OCI-LY7 (cell line): ENCODE results near the gene AP1M2. TPM values are rescaled to one million over a fixed set of nuclear protein-coding genes. Genes with fewer than 3 reads are reported as not detected.

Experiments
- BruUV-seq: library from RNA; stranded (reverse); fragments of 400-500 nt; replicated peaks from 2 replicates; lab custom pipeline; 2021; lab: Mats Ljungman, UMichigan
- CTCF ChIA-PET: fragments of 300-600 bp; sonication (Branson Sonifier 250); formaldehyde crosslinking; loops from one replicate; lab custom pipeline; 2022; ENCODE audit warnings: antibody characterized with exemption; ENCODE audit not compliant: unreplicated experiment; lab: Charles Lee
- POLR2A ChIA-PET: fragments of 300-600 bp; sonication (Branson Sonifier 250); formaldehyde crosslinking; loops from one replicate; lab custom pipeline; 2022; ENCODE audit warnings: antibody characterized with exemption; lab: Charles Lee
- DNase-seq: peaks from one replicate; pipeline ENCODE4 v3.0.0-alpha.2; 2015; ENCODE audit warnings: low spot score
- H2AFZ ChIP-seq: fragments of 200-600 bp; sonication (generic), shearing (Covaris generic); 2 replicates; pipeline ENCODE4 v1.6.1; 2014; ENCODE audit warnings: mild to moderate bottlenecking, antibody characterized with exemption, low read length, moderate library complexity
- H3K27ac ChIP-seq: fragments of 200-600 bp; sonication (generic); 2 replicates; pipeline ENCODE4 v1.5.1; 2014; ENCODE audit warnings: mixed run types, low read depth, mild to moderate bottlenecking, moderate library complexity, low read length, inconsistent platforms; ENCODE audit not compliant: poor library complexity, severe bottlenecking
- H3K36me3 ChIP-seq: fragments of 200-600 bp; sonication (generic); 2 replicates; pipeline ENCODE4 v1.6.1; 2014; ENCODE audit warnings: mild to moderate bottlenecking, antibody characterized with exemption, low read length, moderate library complexity, mixed read lengths; ENCODE audit not compliant: insufficient read depth
- H3K4me1 ChIP-seq: fragments of 200-600 bp; sonication (generic); 2 replicates; pipeline ENCODE4 v1.5.1; 2014; ENCODE audit warnings: mild to moderate bottlenecking, low read length; ENCODE audit not compliant: insufficient read depth, poor library complexity, severe bottlenecking
- H3K4me2 ChIP-seq: fragments of 200-600 bp; sonication (generic); 2 replicates; pipeline ENCODE4 v1.6.1; 2014; ENCODE audit warnings: mild to moderate bottlenecking, low read length
- H3K4me3 ChIP-seq: fragments of 200-600 bp; sonication (generic); 2 replicates; pipeline ENCODE4 v1.5.1; 2014; ENCODE audit warnings: mild to moderate bottlenecking, low read depth, low read length; ENCODE audit not compliant: poor library complexity, severe bottlenecking
- H3K79me2 ChIP-seq: fragments of 200-600 bp; sonication (generic); 2 replicates; pipeline ENCODE4 v1.6.1; 2016; ENCODE audit warnings: low read depth, mild to moderate bottlenecking, low read length, moderate library complexity, mixed read lengths; ENCODE audit not compliant: insufficient read depth
- H3K9me2 ChIP-seq: fragments of 200-600 bp; sonication (generic); 2 replicates; pipeline ENCODE4 v1.6.1; 2016; ENCODE audit warnings: mild to moderate bottlenecking, low read length, mixed read lengths; ENCODE audit not compliant: insufficient read depth
- H3K9me3 ChIP-seq: fragments of 200-600 bp; sonication (generic); 2 replicates; pipeline ENCODE4 v1.6.1; 2014; ENCODE audit warnings: mild to moderate bottlenecking, mixed run types, low read length, mixed read lengths
- H4K20me1 ChIP-seq: fragments of 200-600 bp; sonication (generic); 2 replicates; pipeline ENCODE4 v1.6.1; 2014; ENCODE audit warnings: mild to moderate bottlenecking, antibody characterized with exemption, low read length, moderate library complexity, mixed read lengths; ENCODE audit not compliant: insufficient read depth
- CTCF ChIP-seq: fragments of 200-600 bp; sonication (generic); conservative IDR thresholded peaks from 2 replicates; pipeline ENCODE4 v1.5.1; 2014; ENCODE audit warnings: mild to moderate bottlenecking, antibody characterized with exemption, low read length, moderate library complexity, mixed read lengths
- EZH2phosphoT487 ChIP-seq: fragments of 200-600 bp; sonication (generic); IDR thresholded peaks from 2 replicates; pipeline ENCODE4 v1.6.1; 2018; ENCODE audit warnings: low read depth, borderline replicate concordance, mild to moderate bottlenecking, mixed run types, antibody characterized with exemption, low read length, moderate library complexity, mixed read lengths
- intact Hi-C: fragments of 100-400 bp; cut with micrococcal nuclease; formaldehyde crosslinking; loops from one replicate; pipeline ENCODE4 v1.10.0; 2022; ENCODE audit not compliant: unreplicated experiment
- total RNA-seq, 2 experiments: library from RNA; depleted of rRNA in 1 of 2; stranded (reverse); fragments of >200 nt in 1 of 2; shearing (Covaris generic) in 1 of 2; gene quantifications; 2 replicates each; pipeline ENCODE4 v1.2.3, GENCODE V29; 2014 to 2022

Gene AP1M2
- total RNA-seq, 2 experiments from 2014 or later, result 0.44 TPM; not detected in 1

DNA sequence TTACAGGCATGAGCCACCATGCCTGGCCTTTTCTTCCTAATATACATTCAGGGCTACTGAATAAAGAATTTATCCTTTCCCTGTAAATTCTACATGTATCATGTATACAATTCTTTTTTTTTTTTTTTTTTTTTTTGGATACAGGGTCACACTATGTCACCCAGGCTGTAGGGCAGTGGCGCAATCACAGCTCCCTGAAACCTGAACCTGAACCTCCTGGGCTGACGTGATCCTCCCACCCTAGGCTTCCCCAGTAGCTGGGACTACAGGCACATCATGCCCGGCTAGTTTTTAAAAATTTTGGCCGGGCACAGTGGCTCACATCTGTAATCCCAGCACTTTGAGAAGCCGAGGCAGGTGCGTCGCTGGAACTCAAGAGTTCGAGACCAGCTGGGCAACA is 31.7 kb upstream of the AP1M2 start:
- ChIA-PET POLR2A (interaction anchor here (0.6 to 0.7 kb wide), 3 partner anchors 14 to 184 kb away, joined by 3 to 4 read pairs (median 3); no protein-coding TSS in a partner anchor), CTCF (no interaction called here)
- no peak for DNase-seq
- intact Hi-C loops, result no loop called here
- no peak overlapping the region for H3K4me3 ChIP-seq
- H4K20me1 ChIP-seq, result 0 out of 2 replicates have a peak, but pooled peaks cover 3% of the 10 kb centered on the region
- no peak overlapping the region for H3K4me2 ChIP-seq
- no peak for TF ChIP-seq EZH2phosphoT487
- TF ChIP-seq CTCF, result no peak
- peaks cover 4% of the 10 kb centered on the region for H3K4me1 ChIP-seq
- H3K79me2 ChIP-seq, result peaks cover 86% of the 10 kb centered on the region
- peaks cover 76% of the 10 kb centered on the region for H3K36me3 ChIP-seq
- no peak overlapping the region for H3K27ac ChIP-seq
- no peaks in the 10 kb centered on the region for H3K9me2 ChIP-seq
- H3K9me3 ChIP-seq, result no peaks in the 10 kb centered on the region
- no peak overlapping the region for H2AFZ ChIP-seq
- no TSS peak for BruUV-seq

DNA sequence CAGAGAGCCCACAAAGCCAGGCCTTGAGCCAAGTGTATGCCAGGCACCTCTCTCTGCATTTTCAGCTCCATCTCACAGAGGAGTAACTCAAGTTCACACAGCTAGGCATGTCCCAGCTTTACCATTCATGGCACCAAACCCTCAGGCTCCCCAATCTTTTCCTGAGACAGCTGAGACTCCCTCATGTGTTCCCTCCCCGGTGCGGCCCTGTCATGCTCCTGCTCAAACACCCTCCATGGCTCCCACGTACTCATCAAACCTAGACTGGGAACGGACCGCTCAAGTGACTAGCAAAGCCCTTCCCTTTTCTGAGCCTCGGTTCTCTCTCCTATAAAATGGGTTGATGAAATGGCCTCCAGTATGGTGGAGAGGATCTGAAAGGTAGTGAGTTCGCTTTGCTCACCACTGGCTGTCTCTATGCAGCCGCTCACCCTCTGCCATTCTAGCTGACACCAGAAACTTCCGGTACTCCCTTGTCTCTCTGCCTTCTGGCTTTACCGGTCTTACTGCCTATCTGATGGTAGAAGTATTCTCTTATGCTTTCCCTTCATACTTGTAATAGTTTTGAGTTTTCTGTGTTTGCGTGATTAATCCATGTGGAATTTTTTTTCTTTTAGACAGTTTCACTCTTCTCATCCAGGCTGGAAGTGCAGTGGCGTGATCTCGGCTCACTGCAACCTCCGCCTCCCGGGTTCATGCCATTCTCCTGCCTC is 30.5 kb upstream of the AP1M2 start:
- DNase-seq, result no peak
- no TSS peak for BruUV-seq
- Histone ChIP-seq H3K4me1 (peaks cover 4% of the 10 kb centered on the region), H3K9me3 (no peaks in the 10 kb centered on the region), H3K4me2 (no peak overlapping the region), H3K36me3 (peaks cover 82% of the 10 kb centered on the region), H3K4me3 (no peak overlapping the region), H4K20me1 (0 out of 2 replicates have a peak, but pooled peaks cover 3% of the 10 kb centered on the region), H3K9me2 (no peaks in the 10 kb centered on the region), H3K79me2 (peaks cover 87% of the 10 kb centered on the region), H3K27ac (no peak overlapping the region), H2AFZ (no peak overlapping the region)
- ChIA-PET POLR2A (interaction anchor here (0.7 kb wide), 1 partner anchor 207 kb away, joined by 5 read pairs; no protein-coding TSS in a partner anchor), CTCF (no interaction called here)
- intact Hi-C loops, result no loop called here
- TF ChIP-seq EZH2phosphoT487 (no peak), CTCF (no peak)

- H3K79me2 ChIP-seq, result peaks cover 91% of the 10 kb centered on the region
- H3K4me1 ChIP-seq, result peaks cover 4% of the 10 kb centered on the region
- H4K20me1 ChIP-seq, result peaks cover 3% of the 10 kb centered on the region; the same call in 1 of the 2 replicates
- no TSS peak for BruUV-seq
- POLR2A ChIA-PET, result no interaction called here
- TF ChIP-seq CTCF (no peak), EZH2phosphoT487 (no peak)
- CTCF ChIA-PET, result no interaction called here
- H3K36me3 ChIP-seq, result peaks cover 75% of the 10 kb centered on the region
- no peak overlapping the region for H3K4me2 ChIP-seq
- H3K9me3 ChIP-seq, result no peaks in the 10 kb centered on the region
- intact Hi-C loops, result no loop called here
- no peaks in the 10 kb centered on the region for H3K9me2 ChIP-seq
- H3K4me3 ChIP-seq, result no peak overlapping the region
- H2AFZ ChIP-seq, result no peak overlapping the region
- no peak overlapping the region for H3K27ac ChIP-seq
- DNase-seq, result no peak
Observed at GRCh38 chr19:10615429-10616023, 28.4 kb upstream of the AP1M2 start.
